Nephron (organoid): Measurements from ENCODE around the gene PRELID3B.
A peak's percentile ranks its signal among the peaks of the same experiment; 100 is the strongest.

Source experiments
- H3K27ac Mint-ChIP-seq, 3 experiments: 2 replicates each; pipeline ENCODE4 v1.8.0; 2020; ENCODE audit warnings: mixed read lengths in 3 of 3, mild to moderate bottlenecking in 2 of 3, moderate library complexity in 1 of 3
- H3K27me3 Mint-ChIP-seq: 2 replicates; pipeline ENCODE4 v1.8.0; 2021; ENCODE audit warnings: low read depth, mild to moderate bottlenecking, moderate library complexity, mixed read lengths
- H3K36me3 Mint-ChIP-seq: 2 replicates; pipeline ENCODE4 v1.8.0; 2020; ENCODE audit warnings: low read depth, mixed read lengths
- H3K4me1 Mint-ChIP-seq: 2 replicates; pipeline ENCODE4 v1.8.0; 2020; ENCODE audit warnings: mixed read lengths
- H3K4me3 Mint-ChIP-seq, 3 experiments: 2 replicates each; pipeline ENCODE4 v1.8.0; 2020; ENCODE audit warnings: mild to moderate bottlenecking in 3 of 3, mixed read lengths in 3 of 3, moderate library complexity in 2 of 3
- H3K9me3 Mint-ChIP-seq: 2 replicates; pipeline ENCODE4 v1.8.0; 2020; ENCODE audit warnings: mixed read lengths
- TF ChIP-seq, protein P1 (sequence below), 3 experiments: fragments of 200-600 bp; sonication (generic); IDR thresholded peaks; one replicate each; pipeline ENCODE4 v1.5.0; 2021; ENCODE audit warnings: antibody characterized with exemption in 3 of 3; ENCODE audit not compliant: unreplicated experiment in 3 of 3

PRELID3B gene

DNA sequence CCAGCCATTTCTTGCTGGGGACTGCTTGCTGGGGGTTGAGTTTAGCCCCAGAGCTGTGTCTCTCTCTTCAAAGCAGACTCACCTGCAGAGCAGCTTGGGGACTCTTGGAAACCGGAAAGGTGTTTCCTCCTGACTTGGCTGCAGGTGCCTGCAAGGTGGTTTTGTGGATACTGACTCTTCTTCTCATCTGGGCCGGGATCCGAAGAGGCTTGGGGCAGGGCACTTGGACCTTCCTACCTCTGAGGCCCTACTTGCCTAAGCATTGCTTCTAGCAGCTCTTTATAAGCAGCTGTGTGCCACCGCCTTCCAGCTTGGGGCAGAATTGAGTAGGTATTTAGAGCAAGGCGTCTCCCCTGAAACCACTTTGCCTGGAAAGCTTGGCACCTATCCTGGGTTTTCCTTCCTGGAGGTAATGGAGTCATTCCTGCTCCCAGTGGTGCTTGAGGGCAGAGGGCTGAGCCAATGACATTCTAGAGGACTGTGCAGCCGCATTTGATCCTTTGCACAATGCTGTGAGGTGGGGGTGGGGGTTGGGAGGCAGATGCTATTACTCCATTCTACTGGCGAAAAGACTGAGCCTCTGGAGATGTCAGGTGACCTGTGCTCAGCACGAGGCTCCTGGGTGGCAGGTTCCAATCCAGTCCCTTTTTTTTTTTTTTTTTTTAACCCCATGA lies 32.1 kb downstream of the PRELID3B start:
- TF ChIP-seq, protein P1, sequence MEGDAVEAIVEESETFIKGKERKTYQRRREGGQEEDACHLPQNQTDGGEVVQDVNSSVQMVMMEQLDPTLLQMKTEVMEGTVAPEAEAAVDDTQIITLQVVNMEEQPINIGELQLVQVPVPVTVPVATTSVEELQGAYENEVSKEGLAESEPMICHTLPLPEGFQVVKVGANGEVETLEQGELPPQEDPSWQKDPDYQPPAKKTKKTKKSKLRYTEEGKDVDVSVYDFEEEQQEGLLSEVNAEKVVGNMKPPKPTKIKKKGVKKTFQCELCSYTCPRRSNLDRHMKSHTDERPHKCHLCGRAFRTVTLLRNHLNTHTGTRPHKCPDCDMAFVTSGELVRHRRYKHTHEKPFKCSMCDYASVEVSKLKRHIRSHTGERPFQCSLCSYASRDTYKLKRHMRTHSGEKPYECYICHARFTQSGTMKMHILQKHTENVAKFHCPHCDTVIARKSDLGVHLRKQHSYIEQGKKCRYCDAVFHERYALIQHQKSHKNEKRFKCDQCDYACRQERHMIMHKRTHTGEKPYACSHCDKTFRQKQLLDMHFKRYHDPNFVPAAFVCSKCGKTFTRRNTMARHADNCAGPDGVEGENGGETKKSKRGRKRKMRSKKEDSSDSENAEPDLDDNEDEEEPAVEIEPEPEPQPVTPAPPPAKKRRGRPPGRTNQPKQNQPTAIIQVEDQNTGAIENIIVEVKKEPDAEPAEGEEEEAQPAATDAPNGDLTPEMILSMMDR (IDR thresholded peaks at IDR 0.05; ENCODE audit: unreplicated experiment in 3 of 3) = no peak

DNA sequence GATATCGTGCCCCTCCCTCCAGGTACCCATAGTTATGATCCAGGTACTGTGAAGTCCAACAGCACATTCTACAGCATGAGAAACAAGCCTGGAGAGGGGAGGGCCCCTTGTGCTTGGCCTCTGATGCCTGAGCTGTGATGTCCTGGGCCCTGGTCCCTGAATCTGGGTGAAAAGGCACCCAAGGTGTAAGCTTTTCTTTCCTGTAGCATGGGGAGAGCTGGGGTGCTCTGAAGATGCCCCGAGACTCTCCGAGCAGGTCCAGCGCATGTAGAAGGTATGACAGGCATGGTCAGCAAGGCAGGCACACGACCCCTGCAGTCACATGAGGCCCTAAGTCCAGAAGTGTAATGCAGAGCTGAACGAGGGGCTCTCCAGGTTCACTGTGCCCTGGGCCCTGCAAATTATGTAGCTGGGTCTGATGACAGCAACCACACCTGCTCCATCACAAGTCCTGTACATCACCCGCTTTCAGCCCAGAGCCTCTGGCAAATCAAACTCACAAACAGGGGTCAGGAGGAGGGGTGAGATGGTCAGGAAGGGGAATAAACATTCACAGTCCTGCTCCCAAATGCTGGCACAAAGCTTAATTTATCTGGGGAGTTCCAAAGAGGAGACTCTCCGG lies 33.8 kb downstream of the PRELID3B start:
- Mint-ChIP-seq H3K27ac (no peak overlapping the region), H3K27me3 (peaks cover 24% of the 10 kb centered on the region), H3K4me1 (peaks cover 20% of the 10 kb centered on the region), H3K9me3 (no peaks in the 10 kb centered on the region), H3K36me3 (no peaks in the 10 kb centered on the region), H3K4me3 (peak overlapping the region; percentile 17 to 81 (median 64))
- TF ChIP-seq, protein P1 (IDR thresholded peaks at IDR 0.05; ENCODE audit: unreplicated experiment in 3 of 3) = no peak

More for the DNA sequence above, 32.1 kb downstream of the PRELID3B start:
- Mint-ChIP-seq H3K4me1 (peaks cover 10% of the 10 kb centered on the region), H3K9me3 (no peaks in the 10 kb centered on the region), H3K27me3 (peaks cover 24% of the 10 kb centered on the region), H3K4me3 (peak overlapping the region in 2 of 3 experiments; percentile 13 to 59), H3K36me3 (no peaks in the 10 kb centered on the region), H3K27ac (no peak overlapping the region)

DNA sequence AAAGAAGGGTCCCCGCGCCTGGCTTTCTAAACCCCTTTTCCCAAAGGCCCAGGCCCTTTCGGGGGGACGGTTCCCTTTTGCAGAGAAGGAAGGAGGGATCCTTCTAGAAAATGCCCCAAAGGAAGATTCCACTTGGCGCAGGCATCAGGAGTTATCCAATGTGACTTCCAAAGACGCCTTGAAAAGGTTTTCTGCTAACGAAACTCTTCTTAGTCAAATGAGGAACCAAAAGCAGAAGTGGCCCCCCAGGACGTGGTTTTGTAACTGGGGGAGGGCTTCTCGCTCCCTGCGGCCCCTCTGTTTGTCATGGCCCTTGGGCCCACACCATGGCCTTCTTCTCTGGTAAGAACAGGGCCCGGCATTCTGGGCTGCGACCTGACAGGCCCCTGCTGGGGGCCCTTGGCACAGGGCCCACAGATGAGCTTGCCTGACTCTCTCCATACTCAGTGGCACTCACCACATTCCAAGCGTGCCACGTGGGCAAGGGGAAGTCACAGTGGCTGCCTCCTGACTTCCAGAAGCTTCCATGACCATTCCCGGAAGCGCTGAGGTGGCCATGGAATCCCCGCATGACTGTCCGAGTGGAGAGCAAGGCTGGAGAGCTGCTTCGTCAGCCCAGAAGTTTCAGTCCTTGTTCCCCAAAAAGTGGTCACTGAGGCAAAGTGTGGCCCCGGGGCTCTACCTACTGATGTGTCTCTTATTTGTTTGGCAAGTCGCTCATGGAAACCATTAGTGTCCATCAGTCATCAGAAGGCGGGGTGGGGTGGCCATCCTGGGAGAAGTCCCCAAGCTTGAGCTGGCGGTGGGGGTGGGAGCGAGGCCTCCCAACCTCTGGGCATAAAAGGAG lies 34.7 kb downstream of the PRELID3B start:
- TF ChIP-seq, protein P1 (IDR thresholded peaks at IDR 0.05; ENCODE audit: unreplicated experiment in 3 of 3) = no peak
- no peak overlapping the region for H3K27ac Mint-ChIP-seq
- H3K9me3 Mint-ChIP-seq = no peaks in the 10 kb centered on the region
- no peaks in the 10 kb centered on the region for H3K36me3 Mint-ChIP-seq
- peak overlapping the region; percentile 79 to 81 (median 79) for H3K4me3 Mint-ChIP-seq
- peaks cover 22% of the 10 kb centered on the region for H3K4me1 Mint-ChIP-seq
- H3K27me3 Mint-ChIP-seq = peaks cover 29% of the 10 kb centered on the region

DNA sequence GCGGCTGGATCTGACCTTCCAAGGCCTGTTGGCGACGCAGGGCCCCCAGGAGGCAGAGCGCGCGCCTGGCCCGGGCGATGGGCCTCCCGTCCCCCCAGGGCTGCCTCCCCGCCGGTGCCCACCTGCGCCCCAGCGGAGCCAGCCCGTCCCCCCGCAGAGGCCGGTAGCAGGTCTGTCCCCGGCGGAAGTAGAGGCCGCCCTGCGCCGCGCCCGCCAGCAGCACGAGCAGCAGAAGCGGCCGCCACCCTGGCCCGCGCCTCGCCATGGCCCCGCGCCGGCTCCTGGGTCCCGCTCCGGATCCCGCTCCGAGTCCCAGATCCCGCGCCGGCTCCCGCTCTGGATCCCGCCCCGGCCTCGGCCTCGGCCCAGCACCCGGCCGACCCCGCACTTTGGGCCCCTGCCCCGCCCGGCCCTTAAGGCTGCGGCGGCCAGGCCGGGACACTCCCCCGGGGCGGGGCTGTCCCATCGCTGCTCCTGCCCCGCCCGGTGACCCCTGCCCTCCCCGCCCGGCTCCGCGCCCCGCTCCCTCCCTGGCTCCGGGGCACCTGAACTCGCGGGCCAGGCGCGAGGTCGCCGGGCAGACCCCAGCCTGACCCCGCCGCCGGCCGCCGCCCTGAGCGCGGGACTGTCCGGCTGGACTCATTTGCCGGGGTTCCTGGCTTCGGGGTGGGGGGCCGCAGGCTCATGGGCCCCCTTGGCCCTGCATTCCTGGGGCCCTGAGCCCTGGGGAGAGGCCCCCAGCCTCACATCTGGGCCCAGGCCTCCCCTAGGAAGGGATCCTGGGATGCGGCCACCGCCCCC lies 35.5 kb downstream of the PRELID3B start, which contains the start of gene CTSZ:
Gene CTSZ, minus strand, starts transcription at position 391 of the 801 bp plus-strand sequence. Its CDS starts 126 bp downstream, at position 265.
- no peaks in the 10 kb centered on the region for H3K9me3 Mint-ChIP-seq
- H3K4me1 Mint-ChIP-seq = peaks cover 22% of the 10 kb centered on the region
- H3K4me3 Mint-ChIP-seq = peak within 1 kb of the TSS; percentile 79 to 81 (median 81)
- TF ChIP-seq, protein P1 (IDR thresholded peaks at IDR 0.05; ENCODE audit: unreplicated experiment in 3 of 3) = no peak
- H3K27me3 Mint-ChIP-seq = peaks cover 25% of the 10 kb centered on the region
- H3K36me3 Mint-ChIP-seq = no peaks in the 10 kb centered on the region
- H3K27ac Mint-ChIP-seq = peak within 1 kb of the TSS in 1 of 3 experiments; percentile 54

DNA sequence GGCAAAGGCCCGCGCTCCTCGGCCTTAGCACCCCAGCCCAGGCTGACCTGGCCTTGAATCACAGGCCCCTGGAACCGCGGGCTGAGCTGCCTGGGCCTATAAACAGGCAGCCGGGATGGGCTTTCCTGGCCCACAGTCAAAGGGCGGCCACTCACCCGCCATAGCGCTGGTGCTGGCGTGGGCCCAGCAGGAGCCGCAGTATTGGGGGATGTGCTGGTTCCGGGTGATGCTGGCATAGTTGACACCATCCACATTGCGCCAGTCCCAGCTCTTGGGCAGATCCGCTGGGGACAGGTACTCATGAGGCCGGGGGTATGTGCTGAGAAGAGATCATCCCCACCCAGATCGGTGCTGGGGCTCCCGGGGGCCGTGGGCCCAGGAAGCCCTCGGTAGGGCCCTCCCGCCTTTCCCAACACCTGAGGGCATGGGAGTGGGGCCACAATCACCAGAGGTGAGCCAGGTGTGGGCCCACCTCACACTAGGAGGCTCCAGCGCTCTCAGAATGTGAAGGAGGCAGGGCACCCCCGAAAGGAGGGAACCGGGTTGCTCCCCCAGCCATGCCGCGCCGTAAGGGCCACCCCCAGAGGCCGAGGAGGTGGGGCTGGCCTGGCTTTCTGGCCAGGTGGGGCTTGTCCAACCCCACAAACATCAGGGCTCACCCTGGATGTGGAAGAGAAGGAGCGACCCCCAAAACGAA lies 36.3 kb downstream of the PRELID3B start:
- Mint-ChIP-seq H3K4me3 (peak overlapping the region; percentile 76 to 81 (median 78)), H3K36me3 (no peaks in the 10 kb centered on the region), H3K27ac (peak overlapping the region in 1 of 3 experiments; percentile 54), H3K4me1 (peaks cover 22% of the 10 kb centered on the region), H3K27me3 (peaks cover 21% of the 10 kb centered on the region), H3K9me3 (no peaks in the 10 kb centered on the region)
- TF ChIP-seq, protein P1 (IDR thresholded peaks at IDR 0.05; ENCODE audit: unreplicated experiment in 3 of 3) = no peak
